ENCODE measurements around the gene SMAD3. TPM values are rescaled to one million over a fixed set of nuclear protein-coding genes. Genes with fewer than 3 reads are reported as not detected.

Gene SMAD3
- total RNA-seq, 2 donors from 2014 or later, result 47.9 to 78.5 TPM

DNA sequence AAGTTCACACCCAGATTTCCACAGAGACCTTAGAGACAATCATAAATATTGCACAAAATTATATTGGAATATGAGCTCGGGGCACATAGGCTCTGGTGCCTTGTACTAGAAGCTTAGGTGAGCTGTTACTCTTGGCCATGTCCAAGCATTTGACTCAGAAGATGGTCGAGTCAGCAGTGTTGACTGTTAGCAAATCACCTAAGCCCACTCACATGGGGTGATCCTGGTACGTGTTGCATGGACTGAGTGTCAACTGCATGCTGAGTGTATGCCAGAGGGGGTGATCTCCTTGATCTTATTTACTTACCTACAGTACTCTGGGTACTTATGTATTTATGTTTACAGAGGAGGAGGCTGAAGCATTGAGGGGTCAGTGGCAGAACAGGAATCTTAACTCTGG is 14.0 kb downstream of the SMAD3 start:
- no peak for DNase-seq (ENCODE audit: low spot score)
- Histone ChIP-seq H3K27me3 (replicated peaks; ENCODE audit: insufficient read depth) (no peaks in the 10 kb centered on the region), H3K4me3 (no peak overlapping the region), H3K9me3 (no peaks in the 10 kb centered on the region), H3K27ac (peak overlapping the region in 1 of 2 donors; percentile 69), H3K4me1 (ENCODE audit: control insufficient read depth in 1 of 2, low read depth in 2 of 2) (peaks cover 58 to 95% of the 10 kb centered on the region in 2 donors), H3K36me3 (no peaks in the 10 kb centered on the region)
- TF ChIP-seq, protein P1, sequence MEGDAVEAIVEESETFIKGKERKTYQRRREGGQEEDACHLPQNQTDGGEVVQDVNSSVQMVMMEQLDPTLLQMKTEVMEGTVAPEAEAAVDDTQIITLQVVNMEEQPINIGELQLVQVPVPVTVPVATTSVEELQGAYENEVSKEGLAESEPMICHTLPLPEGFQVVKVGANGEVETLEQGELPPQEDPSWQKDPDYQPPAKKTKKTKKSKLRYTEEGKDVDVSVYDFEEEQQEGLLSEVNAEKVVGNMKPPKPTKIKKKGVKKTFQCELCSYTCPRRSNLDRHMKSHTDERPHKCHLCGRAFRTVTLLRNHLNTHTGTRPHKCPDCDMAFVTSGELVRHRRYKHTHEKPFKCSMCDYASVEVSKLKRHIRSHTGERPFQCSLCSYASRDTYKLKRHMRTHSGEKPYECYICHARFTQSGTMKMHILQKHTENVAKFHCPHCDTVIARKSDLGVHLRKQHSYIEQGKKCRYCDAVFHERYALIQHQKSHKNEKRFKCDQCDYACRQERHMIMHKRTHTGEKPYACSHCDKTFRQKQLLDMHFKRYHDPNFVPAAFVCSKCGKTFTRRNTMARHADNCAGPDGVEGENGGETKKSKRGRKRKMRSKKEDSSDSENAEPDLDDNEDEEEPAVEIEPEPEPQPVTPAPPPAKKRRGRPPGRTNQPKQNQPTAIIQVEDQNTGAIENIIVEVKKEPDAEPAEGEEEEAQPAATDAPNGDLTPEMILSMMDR (IDR thresholded peaks at IDR 0.05), result no peak
- no peak for ATAC-seq (ENCODE audit: insufficient number of reproducible peaks, low FRiP score, low read depth)

DNA sequence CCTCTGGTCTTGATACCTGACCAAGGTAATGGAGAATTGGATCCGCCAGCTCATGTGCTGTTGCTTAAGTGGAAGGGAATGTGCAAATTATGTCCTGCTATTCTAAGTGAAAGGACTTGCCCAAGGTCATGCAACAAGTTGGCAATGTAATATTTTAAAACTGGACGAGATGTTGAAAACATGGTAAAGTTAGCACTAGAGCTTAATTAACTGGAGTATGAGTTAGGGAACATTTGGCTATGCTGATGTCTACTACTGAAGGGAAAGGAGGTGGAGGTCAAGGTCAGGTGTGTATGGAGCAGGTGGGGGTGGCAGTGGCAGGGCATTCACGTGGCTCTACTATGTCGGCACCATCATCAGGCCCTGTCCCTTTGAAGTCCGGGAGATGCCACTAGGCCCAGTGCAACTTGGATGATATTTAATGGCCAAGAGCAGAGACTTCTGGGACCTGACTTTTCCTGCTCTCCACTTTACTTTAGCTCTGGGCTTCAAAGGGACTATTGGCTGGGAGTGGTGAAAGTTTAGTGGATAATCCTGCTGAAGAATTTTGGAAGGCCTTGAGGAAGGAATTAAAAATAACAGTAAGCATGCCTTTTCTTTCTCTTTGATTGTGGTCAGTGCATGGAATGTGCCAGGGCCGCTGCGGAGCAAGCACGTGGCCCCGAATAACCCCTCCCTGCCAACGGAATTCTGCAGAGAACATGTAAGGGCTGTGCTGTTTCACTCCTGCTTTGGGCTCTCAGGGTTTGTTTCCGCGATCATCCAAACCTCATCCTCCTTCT is 14.9 kb downstream of the SMAD3 start:
- ATAC-seq (ENCODE audit: insufficient number of reproducible peaks, low FRiP score, low read depth) (peak; percentile 75), DNase-seq (ENCODE audit: low spot score) (no peak)
- H3K9me3 ChIP-seq, result no peaks in the 10 kb centered on the region
- peak overlapping the region; percentile 59 to 69 for H3K27ac ChIP-seq
- H3K4me3 ChIP-seq, result peak overlapping the region; percentile 39
- H3K4me1 ChIP-seq (ENCODE audit: control insufficient read depth in 1 of 2, low read depth in 2 of 2), result peaks cover 49 to 95% of the 10 kb centered on the region in 2 donors
- no peaks in the 10 kb centered on the region for H3K27me3 ChIP-seq (replicated peaks; ENCODE audit: insufficient read depth)
- TF ChIP-seq, protein P1 (IDR thresholded peaks at IDR 0.05), result no peak
- H3K36me3 ChIP-seq, result no peaks in the 10 kb centered on the region

DNA sequence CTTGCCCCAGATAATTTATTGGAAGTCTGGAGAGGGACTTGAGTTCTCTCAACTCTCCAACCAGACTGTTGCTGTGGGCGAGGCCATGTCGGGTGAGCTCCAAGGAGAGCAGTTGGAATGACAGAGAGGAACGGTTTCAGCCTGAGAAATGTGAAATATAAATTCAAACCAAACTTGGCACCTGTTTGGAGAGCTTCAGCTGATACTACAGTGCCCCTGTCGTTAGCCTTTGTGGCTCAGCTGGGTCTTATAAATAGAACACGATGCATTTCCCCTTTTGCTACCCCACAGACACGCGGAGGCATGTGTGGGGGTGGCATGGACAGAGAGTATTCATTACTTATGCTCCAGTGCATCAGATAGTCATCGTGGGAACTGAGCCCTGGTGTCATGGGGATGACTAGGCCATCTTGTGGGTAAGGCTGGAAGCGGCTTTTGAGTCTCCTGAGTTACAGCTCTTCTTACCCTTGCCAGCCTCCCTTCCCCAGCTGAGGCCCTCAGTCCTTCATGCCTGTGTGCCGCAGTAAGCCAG is 15.6 kb downstream of the SMAD3 start:
- Histone ChIP-seq H3K27me3 (replicated peaks; ENCODE audit: insufficient read depth) (no peaks in the 10 kb centered on the region), H3K36me3 (no peaks in the 10 kb centered on the region), H3K4me1 (ENCODE audit: control insufficient read depth in 1 of 2, low read depth in 2 of 2) (peaks cover 48 to 95% of the 10 kb centered on the region in 2 donors), H3K27ac (peak overlapping the region; percentile 59 to 69), H3K4me3 (peak overlapping the region; percentile 39), H3K9me3 (no peaks in the 10 kb centered on the region)
- ATAC-seq (ENCODE audit: insufficient number of reproducible peaks, low FRiP score, low read depth), result peak; percentile 19
- DNase-seq (ENCODE audit: low spot score), result peak; percentile 55
- TF ChIP-seq, protein P1 (IDR thresholded peaks at IDR 0.05), result no peak

DNA sequence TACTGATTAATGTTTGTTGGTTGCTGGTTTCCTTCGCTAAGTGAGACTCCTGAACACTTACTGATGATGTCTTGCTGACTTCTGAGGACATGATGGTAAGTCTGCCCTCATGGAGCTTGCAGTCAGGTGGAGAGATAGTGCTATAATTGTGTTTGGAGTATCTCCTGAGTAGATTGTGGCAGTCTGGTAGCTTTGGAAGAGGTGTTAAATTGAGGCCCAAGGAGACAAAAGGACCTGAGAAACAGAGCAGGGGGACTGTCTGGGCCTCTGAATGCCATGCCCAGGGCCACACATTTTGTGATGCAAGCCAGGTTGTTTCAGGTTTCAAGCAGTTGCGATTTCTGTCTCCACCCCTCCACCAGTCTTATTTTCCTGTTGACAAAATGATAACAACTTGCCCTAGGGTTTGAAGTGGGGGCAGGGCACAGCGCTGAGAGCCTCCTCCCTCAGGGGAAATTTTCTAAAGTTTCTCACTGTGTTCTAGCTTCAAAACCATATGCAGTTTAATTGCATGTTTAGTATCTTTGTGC is 16.7 kb downstream of the SMAD3 start:
- TF ChIP-seq, protein P1 (IDR thresholded peaks at IDR 0.05), result no peak
- peak overlapping the region in 1 of 2 donors; percentile 69 for H3K27ac ChIP-seq
- H3K9me3 ChIP-seq, result no peaks in the 10 kb centered on the region
- ATAC-seq (ENCODE audit: insufficient number of reproducible peaks, low FRiP score, low read depth), result no peak
- peaks cover 42 to 92% of the 10 kb centered on the region in 2 donors for H3K4me1 ChIP-seq (ENCODE audit: control insufficient read depth in 1 of 2, low read depth in 2 of 2)
- DNase-seq (ENCODE audit: low spot score), result no peak
- H3K36me3 ChIP-seq, result no peaks in the 10 kb centered on the region
- no peak overlapping the region for H3K4me3 ChIP-seq
- no peaks in the 10 kb centered on the region for H3K27me3 ChIP-seq (replicated peaks; ENCODE audit: insufficient read depth)

DNA sequence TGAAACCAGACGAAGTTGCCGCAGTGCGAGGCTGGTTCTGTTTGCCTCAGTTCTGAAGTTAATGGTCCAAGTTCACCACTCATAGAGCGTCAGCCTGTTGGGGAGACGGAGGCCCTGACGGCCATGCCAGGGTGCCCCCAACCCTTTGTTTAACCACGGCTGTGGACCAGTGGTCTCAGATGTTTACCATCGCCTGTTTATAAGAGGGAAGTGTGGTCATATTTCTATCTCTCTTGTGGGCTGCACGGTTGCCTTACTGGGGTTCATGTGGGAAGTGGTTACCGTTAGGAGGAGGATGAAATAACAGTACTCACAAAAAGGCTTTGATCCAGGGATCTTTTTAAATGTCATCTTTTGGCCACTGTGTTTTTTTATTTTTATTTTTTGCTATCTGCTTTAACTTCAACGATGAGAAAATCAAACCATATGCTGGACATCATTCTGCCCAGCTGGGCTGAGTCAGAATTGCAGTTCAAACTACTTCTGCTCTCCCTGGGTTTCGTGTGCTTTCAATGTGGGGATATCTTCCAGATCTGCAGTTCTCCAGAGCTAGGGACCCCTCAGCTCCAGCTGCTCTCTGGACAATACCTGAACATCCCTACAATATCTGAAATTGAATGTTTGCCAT is 17.8 kb downstream of the SMAD3 start:
- H3K4me1 ChIP-seq (ENCODE audit: control insufficient read depth in 1 of 2, low read depth in 2 of 2), result peaks cover 40 to 92% of the 10 kb centered on the region in 2 donors
- DNase-seq (ENCODE audit: low spot score), result no peak
- TF ChIP-seq, protein P1 (IDR thresholded peaks at IDR 0.05), result no peak

More for the DNA sequence above, 17.8 kb downstream of the SMAD3 start:
- H3K27me3 ChIP-seq (replicated peaks; ENCODE audit: insufficient read depth), result no peaks in the 10 kb centered on the region
- no peaks in the 10 kb centered on the region for H3K36me3 ChIP-seq
- no peak for ATAC-seq (ENCODE audit: insufficient number of reproducible peaks, low FRiP score, low read depth)
- no peaks in the 10 kb centered on the region for H3K9me3 ChIP-seq
- H3K4me3 ChIP-seq, result no peak overlapping the region
- H3K27ac ChIP-seq, result no peak overlapping the region
